ENCODE measurements around the gene RGS9. TPM values are rescaled to one million over a fixed set of nuclear protein-coding genes. Genes with fewer than 3 reads are reported as not detected.

The RGS9 gene
- total and polyA plus RNA-seq, 10 of the 15 experiments (the other 5 are each of a cell fraction or from before 2014, with no cell fraction given) = 1.1 to 10.6 (median 5.6) TPM

- TF ChIP-seq ZBTB40 (IDR thresholded peaks at IDR 0.05; ENCODE audit: borderline replicate concordance) (no peak), NFXL1 (IDR thresholded peaks at IDR 0.05; ENCODE audit: borderline replicate concordance) (no peak), SIX5 (IDR thresholded peaks at IDR 0.05; ENCODE audit: low read depth, low read length, severe bottlenecking) (no peak), SMC3 (IDR thresholded peaks at IDR 0.05; ENCODE audit: borderline replicate concordance, low read length) (no peak), HSF1 (IDR thresholded peaks at IDR 0.05; ENCODE audit: low read depth, low read length) (no peak), RCOR1 (conservative IDR thresholded peaks at IDR 0.05; ENCODE audit: low read depth, low read length) (no peak), SMARCA5 (IDR thresholded peaks at IDR 0.05) (0 out of 2 replicates have a peak, but pooled peaks have one; percentile 23), IKZF2 (IDR thresholded peaks at IDR 0.05) (no peak), POLR2A (IDR thresholded peaks at IDR 0.05; ENCODE audit: low read depth, low read length) (no peak), ATF3 (IDR thresholded peaks at IDR 0.05; ENCODE audit: borderline replicate concordance, extremely low read depth, low read depth, low read length) (no peak), USF1 (IDR thresholded peaks at IDR 0.05; ENCODE audit: borderline replicate concordance, extremely low read length, insufficient read depth, low read depth, low read length) (no peak), CHD1 (IDR thresholded peaks at IDR 0.05; ENCODE audit: low read depth, low read length) (no peak), SKIL (IDR thresholded peaks at IDR 0.05; ENCODE audit: low read depth, poor library complexity, severe bottlenecking) (no peak), NBN (IDR thresholded peaks at IDR 0.05) (no peak), SP1 (IDR thresholded peaks at IDR 0.05; ENCODE audit: low read depth, low read length) (peak; percentile 39), PKNOX1 (IDR thresholded peaks at IDR 0.05) (0 out of 2 replicates have a peak, but pooled peaks have one; percentile 6), MYB (IDR thresholded peaks at IDR 0.05; ENCODE audit: borderline replicate concordance, low read depth, low read length) (no peak), IRF4 (IDR thresholded peaks at IDR 0.05; ENCODE audit: low read depth, low read length) (no peak), IKZF1 (conservative IDR thresholded peaks at IDR 0.05) (0 out of 2 replicates have a peak, but pooled peaks have one; percentile 7), MTA2 (IDR thresholded peaks at IDR 0.05; ENCODE audit: low read depth) (no peak)
These were observed 15.0 kb upstream of the RGS9 start (continued) for GRCh38 chr17:65121916-65122806.

Measured in GM12878 (cell line).